Middle frontal gyrus (tissue), 1 donor: ENCODE data around the gene GCN1.

Experiments
- DNase-seq: peaks from one replicate; pipeline ENCODE4 v3.0.0-alpha.2; 2015; ENCODE audit warnings: low spot score; ENCODE audit errors: extremely low spot score

The GCN1 gene

GRCh38 chr12:120093592-120094355 lies 100.7 kb downstream of the GCN1 start:
- no peak for DNase-seq

- DNase-seq = no peak
These were observed 101.3 kb downstream of the GCN1 start for GRCh38 chr12:120093336-120093591.

GRCh38 chr12:120092551-120093335 lies 101.8 kb downstream of the GCN1 start:
- no peak for DNase-seq

GRCh38 chr12:120091371-120092090 lies 103.0 kb downstream of the GCN1 start:
- DNase-seq = no peak

GRCh38 chr12:120090626-120091295 lies 103.8 kb downstream of the GCN1 start:
- DNase-seq = no peak

GRCh38 chr12:120090206-120090605 lies 104.3 kb downstream of the GCN1 start:
- DNase-seq = no peak

GRCh38 chr12:120089796-120090195 lies 104.7 kb downstream of the GCN1 start:
- no peak for DNase-seq

- no peak for DNase-seq
These were observed 105.4 kb downstream of the GCN1 start for GRCh38 chr12:120089105-120089504.

GRCh38 chr12:120086801-120087621 lies 107.5 kb downstream of the GCN1 start:
- DNase-seq = peak; percentile 100

GRCh38 chr12:120085920-120086645 lies 108.4 kb downstream of the GCN1 start:
- DNase-seq = no peak

GRCh38 chr12:120081641-120082040 lies 112.9 kb downstream of the GCN1 start:
- no peak for DNase-seq

- DNase-seq = no peak
These were observed 114.8 kb downstream of the GCN1 start for GRCh38 chr12:120079411-120080400.

GRCh38 chr12:120078868-120079267 lies 115.6 kb downstream of the GCN1 start:
- DNase-seq = no peak

GRCh38 chr12:120077260-120077659 lies 117.3 kb downstream of the GCN1 start:
- no peak for DNase-seq
